HG03432 (cell line): ENCODE results near the gene PPP1R1B.
A peak's percentile ranks its signal among the peaks of the same experiment; 100 is the strongest.

ENCODE experiments used
- ATAC-seq: cut with Tn5 transposase; IDR thresholded peaks from one replicate; pipeline ENCODE4 v1.9.1; 2021; ENCODE audit warnings: mild to moderate bottlenecking, moderate library complexity; ENCODE audit not compliant: unreplicated experiment

The PPP1R1B gene

GRCh38 chr17:39666231-39666600 is 39.5 kb downstream of the PPP1R1B start:
- no peak for ATAC-seq

GRCh38 chr17:39666601-39667261 is 40.0 kb downstream of the PPP1R1B start:
- no peak for ATAC-seq

GRCh38 chr17:39667262-39667944 is 40.7 kb downstream of the PPP1R1B start:
- no peak for ATAC-seq

GRCh38 chr17:39667945-39668924 is 41.5 kb downstream of the PPP1R1B start, which contains the start of gene PNMT:
PNMT (plus strand) TSS chr17:39668453; CDS start chr17:39668476, 23 bp downstream.
- no peak for ATAC-seq

GRCh38 chr17:39669897-39670735 is 43.4 kb downstream of the PPP1R1B start:
- ATAC-seq = no peak

GRCh38 chr17:39670746-39671145 is 44.0 kb downstream of the PPP1R1B start:
- ATAC-seq = no peak

- no peak for ATAC-seq
Measured at GRCh38 chr17:39671651-39672521, 45.1 kb downstream of the PPP1R1B start.

- ATAC-seq = no peak
Measured at GRCh38 chr17:39672522-39673334, 46.0 kb downstream of the PPP1R1B start.

- no peak for ATAC-seq
Measured at GRCh38 chr17:39673335-39674081, 46.8 kb downstream of the PPP1R1B start.

GRCh38 chr17:39674179-39674578 is 47.4 kb downstream of the PPP1R1B start:
- no peak for ATAC-seq

- ATAC-seq = no peak
Measured at GRCh38 chr17:39674702-39675389, 48.1 kb downstream of the PPP1R1B start.

- no peak for ATAC-seq
Measured at GRCh38 chr17:39675390-39676082, 48.8 kb downstream of the PPP1R1B start.

GRCh38 chr17:39676198-39676819 is 49.6 kb downstream of the PPP1R1B start:
- peak; percentile 50 for ATAC-seq

- no peak for ATAC-seq
Measured at GRCh38 chr17:39677072-39677471, 50.3 kb downstream of the PPP1R1B start.

GRCh38 chr17:39677542-39678339 is 51.0 kb downstream of the PPP1R1B start:
- no peak for ATAC-seq
